Measurements from ENCODE around the gene TRIM23.
"Not testable (repeated sequence)": the region's sequence is repeated elsewhere in the genome, so short reads cannot be mapped to it uniquely, and the experiment has no call there.

Gene TRIM23

GRCh38 chr5:65624025-65624570, at the start of gene TRIM23:
Gene TRIM23, minus strand, starts transcription at chr5:65624333. Its CDS starts 59 bp downstream, at chr5:65624274.
- peak; percentile 96 to 98 for ATAC-seq

GRCh38 chr5:65672796-65673195, 48.7 kb upstream of the TRIM23 start:
- ATAC-seq = no peak

- no peak for ATAC-seq
Measured at GRCh38 chr5:65668696-65669095, 44.6 kb upstream of the TRIM23 start.

- no peak for ATAC-seq
Measured at GRCh38 chr5:65663804-65664521, 39.8 kb upstream of the TRIM23 start.

GRCh38 chr5:65654713-65655112, 30.6 kb upstream of the TRIM23 start:
- ATAC-seq = no peak

- no peak for ATAC-seq
Measured at GRCh38 chr5:65651144-65651543, 27.0 kb upstream of the TRIM23 start.

- no peak for ATAC-seq
Measured at GRCh38 chr5:65647941-65648340, 23.8 kb upstream of the TRIM23 start.

GRCh38 chr5:65646938-65647337, 22.8 kb upstream of the TRIM23 start:
- no peak for ATAC-seq

- ATAC-seq = no peak
Measured at GRCh38 chr5:65640240-65640639, 16.1 kb upstream of the TRIM23 start.

GRCh38 chr5:65630981-65631380, 6.8 kb upstream of the TRIM23 start:
- ATAC-seq = no peak

GRCh38 chr5:65625743-65626142, 1.6 kb upstream of the TRIM23 start:
- no peak for ATAC-seq

- peak; percentile 79 to 82 for ATAC-seq
Measured at GRCh38 chr5:65624571-65625555, 730 bp upstream of the TRIM23 start, which contains the start of the genes SHLD3 and TRAPPC13. Gene SHLD3, plus strand, starts transcription at chr5:65625027. Its CDS starts 4,561 bp downstream, at chr5:65629588. Gene TRAPPC13, plus strand, starts transcription at chr5:65625027. Its CDS starts 34 bp downstream, at chr5:65625061.

- ATAC-seq = no peak
Measured at GRCh38 chr5:65623482-65623881, 651 bp downstream of the TRIM23 start.

GRCh38 chr5:65621961-65622360, 2.2 kb downstream of the TRIM23 start:
- not testable (repeated sequence) for ATAC-seq

- no peak for ATAC-seq
Measured at GRCh38 chr5:65620021-65620420, 4.1 kb downstream of the TRIM23 start.

- no peak for ATAC-seq
Measured at GRCh38 chr5:65612298-65612907, 11.7 kb downstream of the TRIM23 start.

- ATAC-seq = no peak
Measured at GRCh38 chr5:65611524-65611923, 12.6 kb downstream of the TRIM23 start.

- ATAC-seq = not testable (repeated sequence)
Measured at GRCh38 chr5:65601761-65602160, 22.4 kb downstream of the TRIM23 start.

GRCh38 chr5:65588694-65589093, 35.4 kb downstream of the TRIM23 start:
- ATAC-seq = no peak

- ATAC-seq = no peak
Measured at GRCh38 chr5:65577141-65577540, 47.0 kb downstream of the TRIM23 start.

- no peak for ATAC-seq
Measured at GRCh38 chr5:65570598-65571226, 53.4 kb downstream of the TRIM23 start.

GRCh38 chr5:65566505-65566904, 57.6 kb downstream of the TRIM23 start:
- ATAC-seq = no peak
